GM12891 (cell line): ENCODE measurements around the gene DLGAP4.

Experiments used
- DNase-seq: peaks from one replicate; pipeline ENCODE4 v3.0.0; 2011; ENCODE audit warnings: low spot score; ENCODE audit not compliant: insufficient read length
- FAIRE-seq: peaks from 2 replicates; lab custom pipeline; 2011; peaks lifted over from hg19 to GRCh38; lab: Jason Lieb, UNC
- PAX5 ChIP-seq: IDR thresholded peaks from 2 replicates; pipeline ENCODE4 v1.6.1; 2011; ENCODE audit warnings: low read length, moderate library complexity, mild to moderate bottlenecking; ENCODE audit not compliant: insufficient read depth, severe bottlenecking
- POLR2A ChIP-seq: IDR thresholded peaks from 2 replicates; pipeline ENCODE4 v1.6.1; 2011; ENCODE audit warnings: low read depth, low read length, control low read depth
- POLR2AphosphoS5 ChIP-seq: IDR thresholded peaks from 2 replicates; pipeline ENCODE4 v1.6.1; 2011; ENCODE audit warnings: low read depth, low read length, control low read depth
- POU2F2 ChIP-seq: IDR thresholded peaks from 2 replicates; pipeline ENCODE4 v1.6.1; 2011; ENCODE audit warnings: low read depth, mild to moderate bottlenecking, control low read depth, low read length, moderate library complexity
- SPI1 ChIP-seq: IDR thresholded peaks from 2 replicates; pipeline ENCODE4 v1.6.1; 2011; ENCODE audit warnings: low read depth, low read length, control low read depth
- TAF1 ChIP-seq: IDR thresholded peaks from 2 replicates; pipeline ENCODE4 v1.6.1; 2011; ENCODE audit warnings: low read depth, low read length, control low read depth

Gene DLGAP4

DNA sequence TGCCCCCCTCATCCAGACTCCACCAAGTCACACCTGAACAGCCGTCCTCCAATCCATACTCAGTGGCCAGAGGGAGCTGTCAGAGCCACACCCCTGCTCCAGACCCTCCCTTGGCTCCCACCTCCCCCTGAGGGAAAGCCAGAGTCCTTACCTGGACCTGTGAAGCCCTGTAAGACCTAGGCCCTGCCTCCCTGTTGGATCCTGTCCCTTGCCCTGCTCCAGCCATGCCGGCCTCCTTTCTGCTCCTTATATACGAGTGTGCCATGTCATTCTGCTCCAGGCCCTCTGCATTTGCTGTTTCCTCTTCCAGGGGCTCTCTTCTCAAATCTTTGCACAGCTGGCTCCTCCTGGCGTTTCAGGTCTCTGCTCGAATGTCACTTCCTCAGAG, 134.9 kb downstream of the DLGAP4 start:
- FAIRE-seq = no peak

DNA sequence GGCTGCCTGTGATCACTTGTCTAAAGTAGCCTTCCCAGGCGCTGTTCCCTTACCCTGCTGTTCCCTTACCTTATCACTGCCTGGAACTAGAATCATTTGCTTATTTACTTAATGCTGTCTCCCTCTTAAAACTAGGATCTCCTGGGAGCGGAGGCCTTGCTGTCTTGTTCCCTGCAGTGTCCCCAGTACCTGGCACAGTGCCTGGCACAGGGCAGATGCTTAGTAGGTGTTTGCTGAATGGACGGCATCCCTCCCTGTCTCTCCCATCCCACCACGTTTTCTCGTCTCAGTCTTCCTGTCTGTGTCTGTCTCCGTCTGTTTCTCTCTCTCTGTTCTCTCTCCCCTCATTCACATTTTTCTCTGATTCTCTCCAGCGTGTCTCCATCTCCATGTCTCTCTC, 135.3 kb downstream of the DLGAP4 start:
- DNase-seq (no peak), FAIRE-seq (no peak)
- TF ChIP-seq SPI1 = no peak
- no peak for TF ChIP-seq POLR2AphosphoS5
- no peak for TF ChIP-seq PAX5
- no peak for TF ChIP-seq POLR2A
- TF ChIP-seq TAF1 = no peak
- no peak for TF ChIP-seq POU2F2

More for the DNA sequence above, 134.9 kb downstream of the DLGAP4 start:
- DNase-seq = no peak
- TF ChIP-seq POLR2A (no peak), POU2F2 (no peak), POLR2AphosphoS5 (no peak), SPI1 (no peak), PAX5 (no peak), TAF1 (no peak)

GRCh38 chr20:36445847-36446246, 139.7 kb downstream of the DLGAP4 start:
- no peak for TF ChIP-seq PAX5
- no peak for TF ChIP-seq POU2F2
- no peak for TF ChIP-seq POLR2AphosphoS5
- TF ChIP-seq POLR2A = no peak
- no peak for TF ChIP-seq SPI1
- no peak for FAIRE-seq

DNA sequence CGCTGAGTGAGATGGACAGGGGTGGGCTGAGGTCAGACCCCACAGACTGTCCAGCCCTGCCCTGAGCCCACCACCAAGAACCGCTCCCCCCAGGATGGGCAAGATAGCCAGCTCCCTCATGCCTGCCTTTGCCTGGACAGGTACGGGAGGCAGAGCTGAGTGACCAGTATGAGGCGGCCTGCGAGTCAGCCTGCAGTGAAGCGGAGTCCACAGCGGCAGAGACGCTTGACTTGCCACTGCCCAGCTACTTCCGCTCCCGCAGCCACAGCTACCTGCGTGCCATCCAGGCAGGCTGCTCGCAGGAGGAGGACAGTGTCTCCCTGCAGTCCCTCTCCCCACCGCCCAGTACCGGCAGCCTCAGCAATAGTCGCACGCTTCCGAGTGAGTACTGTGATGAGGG, 140.4 kb downstream of the DLGAP4 start:
- no peak for DNase-seq

More at GRCh38 chr20:36445847-36446246, 139.7 kb downstream of the DLGAP4 start:
- DNase-seq = no peak

GRCh38 chr20:36447101-36447500, 141.0 kb downstream of the DLGAP4 start:
- no peak for DNase-seq
- no peak for TF ChIP-seq POLR2A
- no peak for TF ChIP-seq SPI1
- no peak for TF ChIP-seq POU2F2
- TF ChIP-seq TAF1 = no peak
- no peak for TF ChIP-seq POLR2AphosphoS5
- TF ChIP-seq PAX5 = no peak
- no peak for FAIRE-seq

More for the DNA sequence above, 140.4 kb downstream of the DLGAP4 start:
- TF ChIP-seq TAF1 (no peak), POLR2AphosphoS5 (no peak), PAX5 (no peak), SPI1 (no peak), POU2F2 (no peak), POLR2A (no peak)
- FAIRE-seq = no peak

DNA sequence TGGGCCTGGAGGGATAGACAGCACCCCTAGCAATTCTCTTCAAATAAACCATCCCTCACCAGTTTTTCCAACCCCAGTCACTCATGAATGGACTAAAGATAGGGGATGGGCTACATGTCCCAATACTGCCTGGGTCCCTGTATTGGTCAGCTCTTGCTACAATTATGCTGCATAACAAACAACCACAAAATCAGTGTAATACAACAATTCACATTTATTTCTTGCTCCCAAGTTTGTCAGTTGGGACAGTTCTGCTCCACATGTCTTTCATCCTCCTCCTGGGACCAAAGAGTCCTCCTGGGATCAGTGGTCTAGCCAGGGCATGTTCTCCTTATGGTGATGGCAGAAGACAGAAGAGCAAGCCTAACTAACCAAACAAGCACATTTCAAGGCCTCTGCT, 143.5 kb downstream of the DLGAP4 start:
- DNase-seq = no peak
- no peak for FAIRE-seq
- TF ChIP-seq POLR2AphosphoS5 = no peak
- no peak for TF ChIP-seq SPI1
- TF ChIP-seq PAX5 = no peak
- TF ChIP-seq POLR2A = no peak
- TF ChIP-seq POU2F2 = no peak
- TF ChIP-seq TAF1 = no peak

DNA sequence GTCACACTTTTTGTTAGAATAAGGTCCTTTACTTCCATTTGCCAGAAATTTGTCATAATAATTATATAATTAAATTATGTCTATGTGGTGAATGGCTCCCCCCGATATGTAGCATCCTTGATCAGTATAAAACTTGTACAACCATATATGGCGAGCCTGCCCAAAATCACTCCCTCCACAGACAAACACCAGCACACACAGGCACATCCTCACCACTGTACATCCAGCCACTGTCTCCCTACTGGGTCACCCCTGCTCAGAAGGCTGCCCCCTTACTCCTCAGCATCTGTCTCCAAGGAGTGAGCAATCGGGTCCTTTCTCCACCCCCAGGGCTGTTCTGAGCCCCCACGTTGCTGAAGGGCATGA, 148.2 kb downstream of the DLGAP4 start:
- no peak for FAIRE-seq
- TF ChIP-seq SPI1 (no peak), POLR2AphosphoS5 (no peak), TAF1 (no peak), POLR2A (no peak), POU2F2 (no peak), PAX5 (no peak)
- no peak for DNase-seq

DNA sequence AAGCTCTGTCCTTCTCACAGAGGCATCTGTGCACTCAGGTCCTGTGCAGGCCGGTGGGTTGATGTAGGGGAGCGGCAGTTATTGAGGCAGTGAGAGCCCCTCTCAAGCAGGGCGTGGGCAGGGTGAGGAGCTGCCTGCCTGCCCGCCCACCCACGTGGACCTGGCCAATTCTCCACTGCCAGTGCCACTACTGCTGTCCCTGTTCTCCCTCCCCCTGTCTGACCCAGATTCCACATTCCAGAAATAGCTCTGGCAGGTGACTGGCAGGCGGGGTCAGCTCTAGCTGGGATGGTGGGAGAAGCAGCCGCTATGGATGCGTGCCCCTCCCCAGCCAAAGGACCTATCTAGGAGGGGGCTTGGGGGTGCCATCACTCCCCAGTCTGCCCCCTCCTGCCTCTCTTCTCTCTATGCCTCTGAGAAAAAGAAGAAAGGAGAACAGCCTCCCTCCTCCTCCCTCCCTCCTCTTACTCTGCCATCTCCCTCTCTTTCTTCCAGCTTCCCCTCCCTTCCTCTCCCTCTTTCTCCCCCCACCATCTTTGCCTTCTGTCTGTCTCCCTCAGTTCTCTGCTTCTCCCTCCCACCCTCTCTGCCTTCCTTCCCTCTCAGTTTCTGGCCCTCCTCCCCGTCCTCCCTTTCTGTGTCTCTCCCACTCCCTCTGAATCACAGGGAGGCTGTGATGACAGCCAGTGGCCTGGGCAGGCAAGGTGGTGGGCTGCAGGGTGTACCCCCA, 148.7 kb downstream of the DLGAP4 start:
- DNase-seq (no peak), FAIRE-seq (no peak)
- TF ChIP-seq POLR2A (no peak), POLR2AphosphoS5 (no peak), SPI1 (no peak), PAX5 (no peak), TAF1 (no peak), POU2F2 (no peak)

DNA sequence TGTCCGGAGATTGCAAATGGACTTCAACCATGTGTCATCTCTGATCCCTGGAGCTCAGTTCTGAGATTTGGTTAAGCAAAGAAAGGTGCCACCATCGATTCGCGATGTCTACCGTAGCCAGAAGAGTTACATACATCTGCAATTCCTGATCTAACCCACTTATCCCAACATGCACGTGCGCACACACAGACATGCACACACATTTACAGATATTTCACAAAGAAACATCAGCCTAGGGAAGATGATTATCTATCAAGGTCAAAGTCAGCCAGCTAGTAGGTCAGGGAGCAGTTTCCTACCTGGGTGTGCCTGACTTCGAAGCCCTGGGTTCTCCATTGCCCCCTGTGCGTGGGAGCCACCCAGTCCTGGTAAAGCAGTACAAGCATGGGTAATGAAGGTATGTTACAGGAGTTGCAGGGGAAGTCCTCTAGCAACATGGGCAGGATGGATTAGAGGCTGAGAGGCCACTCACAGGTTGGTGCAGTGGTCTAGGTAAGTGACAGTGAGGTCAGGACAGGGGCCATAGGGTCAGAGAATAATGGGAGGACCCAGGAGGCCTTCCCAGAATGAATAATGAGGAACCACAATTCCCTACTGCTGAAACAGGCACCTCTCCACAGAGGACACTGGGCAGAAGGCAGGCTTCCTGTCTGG, 150.0 kb downstream of the DLGAP4 start:
- no peak for FAIRE-seq
- no peak for TF ChIP-seq POLR2AphosphoS5
- no peak for TF ChIP-seq POLR2A
- TF ChIP-seq SPI1 = no peak
- TF ChIP-seq POU2F2 = no peak
- no peak for TF ChIP-seq PAX5
- TF ChIP-seq TAF1 = no peak

More for the DNA sequence above, 150.0 kb downstream of the DLGAP4 start:
- no peak for DNase-seq
